Type B pancreatic cell (in vitro differentiated cells): ENCODE results near the gene TCF7L1. TPM values are rescaled to one million over a fixed set of nuclear protein-coding genes. Genes with fewer than 3 reads are reported as not detected.
"Not testable (repeated sequence)": the region's sequence is repeated elsewhere in the genome, so short reads cannot be mapped to it uniquely, and the experiment has no call there.

Experiments
- DNase-seq: peaks from one replicate; pipeline ENCODE4 v3.0.0; 2021; ENCODE audit warnings: mixed read lengths; ENCODE audit not compliant: unreplicated experiment; ENCODE audit errors: extremely low spot score
- H3K27ac Mint-ChIP-seq: 2 replicates; pipeline ENCODE4 v1.8.0; 2021; ENCODE audit warnings: mild to moderate bottlenecking, mixed read lengths
- H3K27me3 Mint-ChIP-seq: 2 replicates; pipeline ENCODE4 v1.8.0; 2021; ENCODE audit warnings: mixed read lengths
- H3K36me3 Mint-ChIP-seq: 2 replicates; pipeline ENCODE4 v1.8.0; 2021; ENCODE audit warnings: mixed read lengths
- H3K4me1 Mint-ChIP-seq: one replicate; pipeline ENCODE4 v1.8.0; 2021; ENCODE audit warnings: mixed read lengths; ENCODE audit not compliant: unreplicated experiment
- H3K4me3 Mint-ChIP-seq: 2 replicates; pipeline ENCODE4 v1.8.0; 2021; ENCODE audit warnings: mild to moderate bottlenecking, mixed read lengths
- H3K9me3 Mint-ChIP-seq: 2 replicates; pipeline ENCODE4 v1.8.0; 2021; ENCODE audit warnings: mixed read lengths
- CTCF ChIP-seq: fragments of 200-600 bp; sonication (generic); conservative IDR thresholded peaks from 2 replicates; pipeline ENCODE4 v1.5.0; 2021; ENCODE audit warnings: antibody characterized with exemption, mild to moderate bottlenecking
- total RNA-seq: library from RNA; stranded (reverse); gene quantifications from 2 replicates; pipeline ENCODE4 v1.2.1, GENCODE V29; 2021; ENCODE audit warnings: low replicate concordance

TCF7L1 gene
- total RNA-seq, 1 donor from 2014 or later: 32.4 TPM

GRCh38 chr2:85326406-85327159 is 193.4 kb downstream of the TCF7L1 start:
- Mint-ChIP-seq H3K36me3 (peaks cover 23% of the 10 kb centered on the region), H3K4me3 (peak overlapping the region; percentile 97), H3K4me1 (peaks cover 33% of the 10 kb centered on the region), H3K27me3 (no peaks in the 10 kb centered on the region), H3K9me3 (no peaks in the 10 kb centered on the region), H3K27ac (peak overlapping the region; percentile 95)
- DNase-seq: no peak
- TF ChIP-seq CTCF: no peak

DNA sequence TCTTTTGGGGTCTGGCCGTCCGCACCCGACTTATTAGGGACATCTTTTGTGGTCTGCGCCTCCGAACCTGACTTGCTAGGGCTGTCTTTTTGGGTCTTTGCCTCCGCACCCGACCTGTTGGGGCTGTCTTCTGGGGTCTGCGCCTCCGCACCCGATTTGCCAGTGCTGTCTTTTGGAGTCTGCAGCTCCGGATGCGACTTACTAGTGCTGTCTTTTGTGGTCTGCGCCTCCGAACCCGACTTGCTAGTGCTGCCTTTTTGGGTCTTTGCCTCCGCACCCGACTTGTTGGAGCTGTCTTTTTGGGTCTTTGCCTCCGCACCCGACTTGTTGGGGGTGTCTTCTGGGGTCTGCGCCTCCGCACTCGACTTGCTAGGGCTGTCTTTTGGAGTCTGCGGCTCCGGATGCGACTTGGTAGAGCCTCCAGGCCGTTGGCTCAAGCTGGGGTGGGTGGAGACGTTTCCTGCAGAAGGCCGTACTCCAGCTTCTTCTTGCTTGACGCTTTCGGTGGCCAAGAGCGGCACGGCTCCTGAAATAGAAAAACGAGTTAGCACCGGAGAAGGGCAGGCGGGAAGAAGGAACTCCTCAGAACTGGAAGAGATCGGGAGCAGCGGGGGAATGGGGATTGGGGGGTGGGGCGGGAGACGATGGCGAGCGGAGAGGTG is 194.1 kb downstream of the TCF7L1 start:
- peaks cover 17% of the 10 kb centered on the region for H3K36me3 Mint-ChIP-seq
- DNase-seq: no peak
- no peaks in the 10 kb centered on the region for H3K27me3 Mint-ChIP-seq

DNA sequence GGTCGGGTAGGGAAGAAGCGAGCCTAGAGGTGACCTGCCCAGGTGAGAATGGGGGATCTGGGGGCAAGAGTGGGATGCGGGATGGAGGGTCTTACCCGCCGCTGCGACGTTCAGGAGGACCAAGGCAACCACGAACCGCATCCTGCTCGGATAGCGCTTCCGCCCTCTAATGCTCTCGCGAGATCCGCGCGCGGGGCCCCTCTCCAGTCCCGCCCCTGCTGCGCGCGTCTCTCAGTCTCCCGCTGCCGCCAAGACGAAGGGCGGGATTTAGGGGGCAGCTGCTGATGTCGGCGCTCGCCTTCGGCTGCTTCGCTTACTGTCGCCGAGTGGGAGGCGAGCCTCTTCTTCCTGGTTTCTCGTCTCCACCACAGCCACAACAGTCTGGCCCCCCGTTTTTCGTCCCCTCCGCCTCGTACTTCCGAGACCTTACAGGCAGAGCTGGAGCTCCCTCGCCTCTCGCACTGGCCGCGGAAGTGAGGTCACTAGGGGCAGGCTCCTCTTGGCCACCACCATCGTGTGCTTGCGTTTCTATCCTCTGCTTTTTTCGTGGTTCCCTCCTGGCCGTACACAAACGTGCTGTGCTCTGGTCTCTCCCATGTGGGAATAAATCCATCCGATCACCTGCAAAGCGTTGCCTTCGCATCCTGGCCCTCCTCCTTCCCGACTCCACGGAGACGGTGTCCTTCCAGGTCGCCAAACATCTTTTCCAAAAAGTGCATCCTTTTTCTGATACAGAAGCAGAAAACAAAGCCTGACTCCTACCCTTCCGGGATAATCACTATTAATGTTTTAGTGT is 194.8 kb downstream of the TCF7L1 start, which contains the start of gene TGOLN2:
TGOLN2 (minus strand) TSS at position 168 of the 796 bp plus-strand sequence; CDS start at position 141, 27 bp downstream.
- DNase-seq: peak; percentile 94
- peak within 1 kb of the TSS; percentile 95 for H3K27ac Mint-ChIP-seq
- no peaks in the 10 kb centered on the region for H3K27me3 Mint-ChIP-seq
- no peak for TF ChIP-seq CTCF
- no peaks in the 10 kb centered on the region for H3K9me3 Mint-ChIP-seq
- peak within 1 kb of the TSS; percentile 97 for H3K4me3 Mint-ChIP-seq
- H3K36me3 Mint-ChIP-seq: peaks cover 11% of the 10 kb centered on the region
- H3K4me1 Mint-ChIP-seq: peaks cover 33% of the 10 kb centered on the region

More for the DNA sequence above, 194.1 kb downstream of the TCF7L1 start:
- Mint-ChIP-seq H3K4me1 (peaks cover 33% of the 10 kb centered on the region), H3K4me3 (peak overlapping the region; percentile 97), H3K27ac (peak overlapping the region; percentile 95), H3K9me3 (no peaks in the 10 kb centered on the region)
- no peak for TF ChIP-seq CTCF

DNA sequence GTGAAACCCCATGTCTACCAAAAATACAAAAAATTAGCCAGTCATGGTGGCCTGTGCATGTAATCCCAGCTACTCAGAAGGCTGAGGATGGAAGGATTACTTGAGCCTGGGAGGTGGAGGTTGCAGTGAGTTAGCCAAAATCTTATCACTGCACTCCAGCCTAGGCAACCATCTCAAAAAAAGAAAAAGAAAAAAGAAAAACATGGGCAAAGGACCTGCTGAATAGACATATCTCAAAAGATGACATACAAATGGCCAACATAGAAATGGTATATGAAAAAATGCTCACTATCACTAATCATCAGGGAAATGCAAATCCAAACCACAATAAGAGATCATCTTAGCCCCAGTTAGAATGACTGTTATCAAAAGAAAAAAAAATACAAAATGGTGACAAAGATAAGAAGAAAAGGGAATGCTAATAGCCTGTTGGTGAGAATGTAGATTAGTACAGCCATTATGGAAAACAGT is 196.0 kb downstream of the TCF7L1 start:
- Mint-ChIP-seq H3K9me3 (no peaks in the 10 kb centered on the region), H3K4me3 (peak overlapping the region; percentile 37), H3K27me3 (no peaks in the 10 kb centered on the region), H3K4me1 (peaks cover 33% of the 10 kb centered on the region), H3K36me3 (peaks cover 7% of the 10 kb centered on the region), H3K27ac (no peak overlapping the region)
- no peak for DNase-seq
- no peak for TF ChIP-seq CTCF

DNA sequence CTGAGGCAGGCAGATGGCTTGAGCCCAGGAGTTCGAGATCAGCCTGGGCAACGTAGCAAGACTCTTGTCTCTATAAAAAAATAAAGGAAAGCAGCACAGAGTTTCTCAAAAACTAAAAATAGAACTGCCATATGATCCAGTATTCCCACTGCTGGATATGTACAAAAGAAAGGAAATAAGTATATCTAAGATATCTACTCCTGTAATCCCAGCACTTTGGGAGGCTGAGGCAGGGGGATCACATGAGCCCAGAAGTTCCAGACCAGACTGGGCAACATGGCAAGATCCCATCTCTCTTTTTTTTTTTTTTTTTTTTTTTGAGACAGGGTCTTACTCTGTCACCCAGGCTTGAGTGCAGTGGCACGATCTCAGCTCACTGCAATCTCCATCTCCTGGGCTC is 196.5 kb downstream of the TCF7L1 start:
- H3K4me1 Mint-ChIP-seq: peaks cover 31% of the 10 kb centered on the region
- not testable (repeated sequence) for H3K4me3 Mint-ChIP-seq, H3K9me3 Mint-ChIP-seq, H3K36me3 Mint-ChIP-seq, H3K27ac Mint-ChIP-seq, H3K27me3 Mint-ChIP-seq, DNase-seq
